Brain microvascular endothelial cell (primary cell): ENCODE data around the gene PACSIN1.

Source experiments
- DNase-seq: peaks from one replicate; pipeline ENCODE4 v3.0.0-alpha.2; 2020
- H3K27ac ChIP-seq: fragments of 250-450 bp; sonication (Bioruptor Pico); 2 replicates; pipeline ENCODE4 v1.5.1; 2020; ENCODE audit warnings: mild to moderate bottlenecking, moderate library complexity
- H3K27me3 ChIP-seq: fragments of 250-450 bp; sonication (Bioruptor Pico); replicated peaks from 2 replicates; pipeline ENCODE4 v1.5.1; 2020; ENCODE audit warnings: mild to moderate bottlenecking
- H3K36me3 ChIP-seq: fragments of 250-450 bp; sonication (Bioruptor Pico); replicated peaks from 2 replicates; pipeline ENCODE4 v1.5.1; 2020; ENCODE audit warnings: mild to moderate bottlenecking
- H3K4me3 ChIP-seq: 2 replicates; pipeline ENCODE4 v1.5.1; 2011; ENCODE audit warnings: low read depth, mild to moderate bottlenecking, control low read depth, low read length, moderate library complexity
- CTCF ChIP-seq: IDR thresholded peaks from 2 replicates; pipeline ENCODE4 v1.5.1; 2011; ENCODE audit warnings: low read depth, mild to moderate bottlenecking, moderate library complexity, low read length, control low read depth, inconsistent platforms; ENCODE audit errors: missing control alignments
- in situ Hi-C: cut with HindIII; loops from 2 replicates; pipeline ENCODE4 v1.10.0; 2017; ENCODE audit warnings: low sequenced_read_pairs, low pct_ligation_motif_present

The PACSIN1 gene

DNA sequence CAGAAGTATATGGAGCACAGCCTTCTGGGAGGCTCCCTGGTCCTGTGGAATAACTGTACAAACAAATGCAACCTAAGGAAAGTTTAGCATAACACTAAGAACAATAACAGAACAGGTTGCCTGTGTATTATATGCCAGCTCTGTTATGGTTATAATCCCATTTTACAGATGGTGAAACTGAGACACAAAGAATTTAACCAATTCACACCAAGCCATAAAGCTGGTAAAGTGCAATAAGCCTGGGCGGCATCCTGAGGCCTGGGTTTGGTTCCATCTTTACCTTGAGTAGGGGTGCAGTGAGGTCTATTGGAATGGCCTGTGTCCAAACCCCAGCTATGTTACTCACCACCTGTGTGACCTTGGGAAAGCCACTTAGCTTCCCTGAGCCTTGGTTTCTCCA is 14.7 kb upstream of the PACSIN1 start:
- Histone ChIP-seq H3K27ac (no peak overlapping the region), H3K27me3 (no peaks in the 10 kb centered on the region), H3K36me3 (no peaks in the 10 kb centered on the region), H3K4me3 (no peak overlapping the region)
- no peak for TF ChIP-seq CTCF
- in situ Hi-C loops = no loop called here
- no peak for DNase-seq

DNA sequence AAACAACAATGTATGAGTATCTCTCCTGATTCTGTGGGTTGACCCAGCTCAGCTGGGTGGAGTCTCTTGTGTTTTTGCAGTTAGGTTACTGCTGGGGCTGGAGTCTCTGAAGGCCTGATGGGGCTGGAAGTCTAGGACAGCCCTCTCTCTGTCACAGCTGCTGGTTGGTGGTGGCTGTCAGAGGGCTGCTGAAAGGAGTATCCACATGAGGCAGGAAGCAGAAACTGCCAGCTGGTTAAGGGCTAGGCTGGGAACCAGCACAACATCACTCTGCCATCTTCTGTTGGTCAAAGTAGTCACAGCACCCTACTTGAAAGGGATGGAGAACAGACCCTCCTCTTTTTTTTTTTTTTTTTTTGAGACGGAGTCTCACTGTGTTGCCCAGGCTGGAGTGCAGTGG is 10.0 kb upstream of the PACSIN1 start:
- Histone ChIP-seq H3K27ac (no peak overlapping the region), H3K27me3 (no peaks in the 10 kb centered on the region), H3K36me3 (no peaks in the 10 kb centered on the region), H3K4me3 (no peak overlapping the region)
- DNase-seq = no peak
- in situ Hi-C loops = no loop called here
- no peak for TF ChIP-seq CTCF

DNA sequence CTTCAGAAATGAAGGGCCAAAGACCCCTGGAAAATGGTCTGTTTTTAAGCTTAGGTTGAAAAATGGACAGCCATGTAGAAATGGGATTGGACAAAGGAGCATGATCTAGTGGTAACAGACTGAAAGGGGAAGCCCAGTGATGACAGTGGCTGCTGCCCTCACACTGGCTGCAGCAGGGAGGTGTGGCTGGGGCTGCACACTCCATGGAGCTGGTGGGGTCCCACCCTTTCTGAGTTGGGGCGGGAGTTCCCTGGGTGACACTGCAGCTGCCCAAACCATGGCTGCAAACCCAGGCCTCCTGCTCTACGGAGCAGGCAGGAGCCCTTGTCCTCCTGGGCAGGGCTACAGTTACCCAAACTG is 8.5 kb upstream of the PACSIN1 start:
- no peak for TF ChIP-seq CTCF
- Histone ChIP-seq H3K4me3 (no peak overlapping the region), H3K27ac (no peak overlapping the region), H3K27me3 (no peaks in the 10 kb centered on the region), H3K36me3 (no peaks in the 10 kb centered on the region)
- in situ Hi-C loops = no loop called here
- DNase-seq = no peak

GRCh38 chr6:34457742-34458735 is 7.8 kb upstream of the PACSIN1 start:
- TF ChIP-seq CTCF = no peak
- H3K27ac ChIP-seq = no peak overlapping the region
- no peak for DNase-seq
- in situ Hi-C loops = no loop called here
- no peak overlapping the region for H3K4me3 ChIP-seq
- H3K27me3 ChIP-seq = no peaks in the 10 kb centered on the region
- no peaks in the 10 kb centered on the region for H3K36me3 ChIP-seq

- Histone ChIP-seq H3K36me3 (no peaks in the 10 kb centered on the region), H3K27ac (no peak overlapping the region), H3K4me3 (no peak overlapping the region), H3K27me3 (peaks cover 3% of the 10 kb centered on the region)
- in situ Hi-C loops = no loop called here
- DNase-seq = peak; percentile 39
- TF ChIP-seq CTCF = peak; percentile 82
These were observed 5.8 kb upstream of the PACSIN1 start for GRCh38 chr6:34459899-34460593.
